GM12865 (cell line): ENCODE measurements around the gene HAGHL.

Experiments used
- DNase-seq: peaks from one replicate; pipeline ENCODE4 v3.0.0; 2010; ENCODE audit warnings: low read depth
- H3K4me3 ChIP-seq: 2 replicates; pipeline ENCODE4 v1.5.1; 2011; ENCODE audit warnings: mild to moderate bottlenecking, low read depth, low read length, control low read depth
- TF ChIP-seq, protein P1 (sequence below): IDR thresholded peaks from 2 replicates; pipeline ENCODE4 v1.5.1; 2011; ENCODE audit warnings: low read length, control low read depth, low read depth, inconsistent platforms; ENCODE audit not compliant: insufficient read depth; ENCODE audit errors: missing control alignments

HAGHL gene

DNA sequence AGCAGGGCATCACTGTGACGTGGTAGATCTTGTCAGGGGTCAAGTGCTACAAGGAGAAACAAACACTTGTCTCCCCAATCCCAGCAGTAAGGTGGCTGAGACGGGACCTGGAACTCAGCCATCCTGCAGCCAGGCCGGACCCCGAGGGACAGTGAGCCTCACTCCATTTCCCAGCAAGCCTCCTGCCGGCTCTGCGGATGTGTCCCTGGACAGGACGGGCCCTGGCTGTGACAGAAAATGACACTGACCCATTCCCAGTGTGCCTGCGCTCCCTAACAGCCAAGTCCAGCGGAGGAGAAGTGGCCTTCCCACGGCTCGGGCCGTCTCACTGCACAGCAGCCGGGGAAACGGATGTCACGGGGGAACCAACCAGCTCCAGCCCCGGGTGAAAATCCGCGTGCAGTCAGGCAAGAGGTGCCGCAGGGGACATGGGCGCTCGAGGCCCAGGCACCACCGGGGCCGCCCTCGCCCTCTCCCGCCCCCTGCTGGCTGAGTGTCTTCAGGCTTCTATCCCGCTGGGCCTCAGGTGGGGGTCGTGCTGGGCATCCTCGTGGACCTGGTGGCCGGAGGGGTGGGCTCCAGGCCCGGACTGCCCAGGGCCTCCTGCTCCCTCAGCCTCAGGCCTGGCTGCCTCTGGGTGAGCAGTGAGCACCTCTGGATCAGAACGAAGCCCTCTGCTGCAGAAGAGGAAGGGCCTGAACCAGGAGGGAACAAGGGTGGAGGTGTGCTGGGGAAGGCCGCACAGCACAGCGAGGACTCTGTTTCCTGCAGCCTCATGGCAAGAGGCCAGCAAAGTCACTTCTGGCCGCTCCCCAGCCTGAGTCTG is 6.7 kb downstream of the HAGHL start:
- DNase-seq: peak; percentile 18
- no peak overlapping the region for H3K4me3 ChIP-seq
- TF ChIP-seq, protein P1, sequence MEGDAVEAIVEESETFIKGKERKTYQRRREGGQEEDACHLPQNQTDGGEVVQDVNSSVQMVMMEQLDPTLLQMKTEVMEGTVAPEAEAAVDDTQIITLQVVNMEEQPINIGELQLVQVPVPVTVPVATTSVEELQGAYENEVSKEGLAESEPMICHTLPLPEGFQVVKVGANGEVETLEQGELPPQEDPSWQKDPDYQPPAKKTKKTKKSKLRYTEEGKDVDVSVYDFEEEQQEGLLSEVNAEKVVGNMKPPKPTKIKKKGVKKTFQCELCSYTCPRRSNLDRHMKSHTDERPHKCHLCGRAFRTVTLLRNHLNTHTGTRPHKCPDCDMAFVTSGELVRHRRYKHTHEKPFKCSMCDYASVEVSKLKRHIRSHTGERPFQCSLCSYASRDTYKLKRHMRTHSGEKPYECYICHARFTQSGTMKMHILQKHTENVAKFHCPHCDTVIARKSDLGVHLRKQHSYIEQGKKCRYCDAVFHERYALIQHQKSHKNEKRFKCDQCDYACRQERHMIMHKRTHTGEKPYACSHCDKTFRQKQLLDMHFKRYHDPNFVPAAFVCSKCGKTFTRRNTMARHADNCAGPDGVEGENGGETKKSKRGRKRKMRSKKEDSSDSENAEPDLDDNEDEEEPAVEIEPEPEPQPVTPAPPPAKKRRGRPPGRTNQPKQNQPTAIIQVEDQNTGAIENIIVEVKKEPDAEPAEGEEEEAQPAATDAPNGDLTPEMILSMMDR: peak; percentile 38

DNA sequence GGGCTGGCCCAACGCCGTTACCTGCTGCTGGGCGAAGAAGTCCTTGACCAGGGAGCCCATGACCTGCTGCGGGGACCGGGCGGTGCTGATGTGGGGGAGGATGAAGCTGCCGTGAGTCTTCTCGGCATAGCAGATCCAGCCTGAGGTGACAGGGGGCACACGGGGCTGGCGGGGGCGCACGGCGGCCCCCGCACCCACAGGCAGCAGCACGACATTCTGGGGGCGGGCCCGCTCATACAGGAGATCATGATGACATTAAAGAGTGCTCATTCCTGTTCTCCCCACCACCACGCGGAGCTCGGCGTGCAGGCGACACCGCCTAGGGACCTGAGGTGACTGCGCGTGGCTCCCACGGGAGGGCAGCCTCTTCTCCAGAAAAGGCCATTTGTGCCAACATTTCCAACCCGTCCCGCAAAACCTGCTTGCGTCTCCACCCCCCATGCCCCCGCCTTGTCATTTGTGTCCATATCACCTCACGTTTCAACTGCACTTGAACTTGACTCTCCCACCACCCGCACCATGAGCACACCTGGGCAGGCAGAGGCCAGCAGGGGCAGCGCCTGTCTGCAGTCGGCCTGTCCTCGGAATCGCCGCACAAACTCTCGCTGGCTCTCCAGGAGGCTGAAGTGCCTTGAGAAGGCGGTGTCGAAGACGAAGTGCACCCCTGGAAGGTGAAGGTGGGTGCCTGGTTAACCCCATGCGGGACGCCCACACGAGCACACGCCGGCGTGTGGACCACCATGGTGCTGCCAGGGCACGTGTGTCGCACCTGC is 7.5 kb downstream of the HAGHL start:
- H3K4me3 ChIP-seq: no peak overlapping the region
- no peak for DNase-seq
- TF ChIP-seq, protein P1: no peak

DNA sequence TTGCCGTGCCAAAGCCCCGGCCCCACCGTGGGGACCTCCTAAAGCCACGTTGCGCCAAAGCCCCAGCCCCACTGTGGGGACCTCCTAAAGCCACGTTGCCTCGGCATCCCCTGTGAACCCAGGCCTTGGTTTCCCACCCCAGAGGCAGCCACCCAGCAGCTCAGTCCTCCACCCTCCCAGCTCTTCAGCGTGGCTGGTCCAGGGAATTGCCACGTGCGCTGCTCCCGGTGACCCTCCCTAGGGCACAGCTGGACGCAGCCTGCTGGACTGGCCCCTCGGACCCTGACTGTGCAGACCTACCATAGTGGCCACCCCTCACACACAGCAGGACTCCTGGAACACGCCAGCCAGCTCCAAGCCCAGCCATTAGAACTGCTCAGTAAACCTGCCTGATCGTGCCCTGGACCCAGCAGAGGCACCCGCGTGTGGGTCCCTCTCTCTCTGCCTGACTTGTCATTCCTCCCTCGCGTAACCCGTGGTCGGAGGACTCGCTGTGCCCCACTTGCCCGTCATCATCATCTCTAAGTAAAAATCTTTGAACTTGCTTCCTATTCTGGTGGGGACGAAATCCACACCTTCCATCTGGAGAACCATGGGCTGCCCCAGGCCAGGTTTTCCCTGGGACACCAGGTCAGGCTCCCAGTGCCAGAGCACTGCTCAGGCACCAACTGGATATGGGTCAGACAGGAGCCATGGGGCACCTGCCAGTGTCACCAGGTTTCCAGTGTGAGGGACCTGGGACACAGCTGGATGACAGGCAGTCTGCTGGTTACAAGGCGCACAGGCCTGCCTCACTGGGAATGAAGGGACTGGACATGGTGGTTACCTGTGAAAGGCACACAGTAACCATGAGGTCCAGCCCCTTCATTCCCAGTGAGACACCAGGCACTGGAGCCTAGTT is 8.3 kb downstream of the HAGHL start:
- no peak for DNase-seq
- no peak overlapping the region for H3K4me3 ChIP-seq
- TF ChIP-seq, protein P1: no peak

GRCh38 chr16:735982-736453 is 9.1 kb downstream of the HAGHL start:
- peak; percentile 87 for DNase-seq
- TF ChIP-seq, protein P1: no peak
- no peak overlapping the region for H3K4me3 ChIP-seq

DNA sequence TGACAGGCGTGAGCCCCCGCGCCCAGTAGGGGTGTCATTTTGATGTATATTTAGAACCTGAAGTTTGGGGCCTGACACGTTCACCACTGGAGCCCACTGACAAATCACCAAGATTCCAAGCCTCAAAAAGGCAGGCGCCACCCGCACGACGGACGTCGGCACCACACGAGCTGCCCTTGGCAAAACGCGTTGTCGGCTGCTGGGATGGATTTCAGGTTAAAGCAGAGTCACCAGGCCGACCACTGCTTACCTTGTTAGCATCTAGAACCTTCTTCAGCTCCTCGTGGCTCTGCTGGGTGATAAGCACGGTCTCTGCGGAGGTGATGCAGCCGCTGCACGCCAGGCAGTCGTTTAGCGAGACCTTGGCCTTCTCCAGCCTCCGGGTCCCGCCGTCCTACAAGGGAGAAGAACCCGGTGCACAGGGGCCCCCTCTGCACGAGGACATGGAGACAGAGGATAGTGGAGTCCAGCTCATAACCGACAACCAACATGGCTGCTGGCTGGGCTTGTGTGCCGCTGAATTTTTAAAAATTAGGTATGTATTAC is 10.1 kb downstream of the HAGHL start:
- H3K4me3 ChIP-seq: no peak overlapping the region
- DNase-seq: no peak
- TF ChIP-seq, protein P1: no peak
